Amniotic epithelial cell (primary cell): ENCODE measurements around the gene GTF2F1.
"Not testable (repeated sequence)": the region's sequence is repeated elsewhere in the genome, so short reads cannot be mapped to it uniquely, and the experiment has no call there.

Experiments
- DNase-seq: peaks from one replicate; pipeline ENCODE4 v3.0.0-alpha.2; 2010; ENCODE audit warnings: low read depth

The GTF2F1 gene

GRCh38 chr19:6393074-6393982 is at the start of gene GTF2F1:
Gene GTF2F1, minus strand, starts transcription at chr19:6393164. Its CDS starts 169 bp downstream, at chr19:6392995.
- peak; percentile 93 for DNase-seq

GRCh38 chr19:6442087-6442688 is 49.2 kb upstream of the GTF2F1 start:
- no peak for DNase-seq

- DNase-seq = no peak
These were observed 47.9 kb upstream of the GTF2F1 start for GRCh38 chr19:6440905-6441304.

GRCh38 chr19:6439743-6440142 is 46.8 kb upstream of the GTF2F1 start:
- DNase-seq = no peak

- no peak for DNase-seq
These were observed 40.7 kb upstream of the GTF2F1 start, which contains the start of gene SLC25A41 for GRCh38 chr19:6433663-6434062. Gene SLC25A41, minus strand, starts transcription at chr19:6433763. Its CDS starts 70 bp downstream, at chr19:6433693.

- no peak for DNase-seq
These were observed 40.2 kb upstream of the GTF2F1 start for GRCh38 chr19:6433165-6433564.

GRCh38 chr19:6431891-6432290 is 38.9 kb upstream of the GTF2F1 start:
- no peak for DNase-seq

GRCh38 chr19:6429419-6430221 is 36.7 kb upstream of the GTF2F1 start:
- DNase-seq = no peak

- not testable (repeated sequence) for DNase-seq
These were observed 35.9 kb upstream of the GTF2F1 start for GRCh38 chr19:6428692-6429418.

- DNase-seq = no peak
These were observed 34.2 kb upstream of the GTF2F1 start for GRCh38 chr19:6427131-6427530.

GRCh38 chr19:6425732-6426620 is 33.0 kb upstream of the GTF2F1 start:
- no peak for DNase-seq

GRCh38 chr19:6424939-6425731 is 32.2 kb upstream of the GTF2F1 start:
- DNase-seq = peak; percentile 100

- DNase-seq = no peak
These were observed 31.4 kb upstream of the GTF2F1 start, which contains the start of gene KHSRP for GRCh38 chr19:6424195-6424938. Gene KHSRP, minus strand, starts transcription at chr19:6424811. Its CDS starts 110 bp downstream, at chr19:6424701.

GRCh38 chr19:6423499-6424194 is 30.7 kb upstream of the GTF2F1 start:
- DNase-seq = peak; percentile 37

- DNase-seq = no peak
These were observed 28.4 kb upstream of the GTF2F1 start for GRCh38 chr19:6421075-6422014.

- no peak for DNase-seq
These were observed 25.6 kb upstream of the GTF2F1 start for GRCh38 chr19:6418562-6418932.
